HCT116 (cell line): ENCODE data around the gene CTNNA1. TPM values are rescaled to one million over a fixed set of nuclear protein-coding genes. Genes with fewer than 3 reads are reported as not detected.

Experiments
- ATAC-seq: fragments of 200-7000 bp; cut with Tn5 transposase; 2 replicates; pipeline ENCODE4 v1.9.1; 2020; ENCODE audit warnings: mild to moderate bottlenecking, moderate library complexity
- BruUV-seq: library from RNA; stranded (reverse); fragments of 400-500 nt; replicated peaks from 2 replicates; lab custom pipeline; 2021; lab: Mats Ljungman, UMichigan
- CTCF ChIA-PET: fragments of 300-600 bp; sonication (Branson Sonifier 250); formaldehyde crosslinking; loops from one replicate; lab custom pipeline; 2021; ENCODE audit warnings: antibody characterized with exemption; lab: Charles Lee
- POLR2A ChIA-PET: fragments of 300-600, 350-600 bp; sonication (Branson Sonifier 250); formaldehyde crosslinking; loops from one replicate; lab custom pipeline; 2021; ENCODE audit warnings: antibody characterized with exemption; lab: Charles Lee
- RAD21 ChIA-PET, 2 experiments: fragments of 300-600 bp; sonication (Branson Sonifier 250); formaldehyde crosslinking; loops; one replicate each; lab custom pipeline; 2023; ENCODE audit warnings: low total read pairs in 2 of 2; ENCODE audit not compliant: uncharacterized antibody in 2 of 2, unreplicated experiment in 2 of 2, low non-redundant PET in 1 of 2; lab: Charles Lee
- DNase-seq: peaks from one replicate; pipeline ENCODE4 v3.0.0-alpha.2; 2010; ENCODE audit warnings: low read depth, low spot score
- H2AFZ ChIP-seq: fragments of 200-600 bp; shearing (Covaris generic), sonication (generic); 2 replicates; pipeline ENCODE4 v1.6.1; 2017; ENCODE audit warnings: low read depth, mixed run types, mixed read lengths, antibody characterized with exemption, low read length; ENCODE audit not compliant: poor library complexity, severe bottlenecking
- H3K27ac ChIP-seq: 2 replicates; pipeline ENCODE4 v1.5.1; 2012; ENCODE audit warnings: low read depth, low read length
- H3K27me3 ChIP-seq: fragments of 200-600 bp; sonication (generic); 2 replicates; pipeline ENCODE4 v1.6.1; 2016; ENCODE audit warnings: mixed run types, low read length, mixed read lengths; ENCODE audit not compliant: insufficient read depth
- H3K36me3 ChIP-seq, 2 experiments: fragments of 200-500 bp in 1 of 2; fragments of 200-600 bp in 1 of 2; sonication (Bioruptor generic) in 1 of 2; sonication (generic) in 1 of 2; 2 replicates each; pipeline versions ENCODE4 v1.5.1 to v1.6.1; 2014 to 2016; ENCODE audit warnings: low read length in 2 of 2, inconsistent platforms in 1 of 2, mixed read lengths in 1 of 2, mixed run types in 1 of 2; ENCODE audit not compliant: insufficient read depth in 2 of 2, control insufficient read depth in 1 of 2
- H3K4me1 ChIP-seq, 2 experiments: fragments of 200-600 bp in 1 of 2; sonication (generic) in 1 of 2; 2 replicates each; pipeline versions ENCODE4 v1.5.1 to v1.6.1; 2012 to 2017; ENCODE audit warnings: low read length in 2 of 2, inconsistent platforms in 1 of 2, mild to moderate bottlenecking in 1 of 2, mixed read lengths in 1 of 2, mixed run types in 1 of 2, moderate library complexity in 1 of 2; ENCODE audit not compliant: insufficient read depth in 2 of 2, control insufficient read depth in 1 of 2
- H3K4me2 ChIP-seq: fragments of 200-600 bp; sonication (generic); 2 replicates; pipeline ENCODE4 v1.6.1; 2017; ENCODE audit warnings: mixed run types, low read length, mixed read lengths
- H3K4me3 ChIP-seq, 2 experiments: fragments of 200-600 bp in 1 of 2; sonication (generic) in 1 of 2; replicated peaks in 1 of 2; 2 replicates each; pipeline ENCODE4 v1.5.1; 2011 to 2016; ENCODE audit warnings: low read length in 2 of 2, control low read depth in 1 of 2, low read depth in 1 of 2, mild to moderate bottlenecking in 1 of 2, mixed read lengths in 1 of 2, mixed run types in 1 of 2
- H3K79me2 ChIP-seq: fragments of 200-600 bp; sonication (generic); 2 replicates; pipeline ENCODE4 v1.6.1; 2017; ENCODE audit warnings: mild to moderate bottlenecking, mixed run types, low read length, moderate library complexity, mixed read lengths; ENCODE audit not compliant: insufficient read depth
- H3K9ac ChIP-seq: fragments of 200-600 bp; sonication (generic); 2 replicates; pipeline ENCODE4 v1.6.1; 2016; ENCODE audit warnings: low read length, mixed read lengths
- H3K9me2 ChIP-seq: fragments of 200-600 bp; sonication (generic), shearing (Covaris generic); 2 replicates; pipeline ENCODE4 v1.6.1; 2017; ENCODE audit warnings: mixed run types, mild to moderate bottlenecking, moderate library complexity; ENCODE audit not compliant: insufficient read depth
- H3K9me3 ChIP-seq, 2 experiments: fragments of 200-500 bp in 1 of 2; fragments of 200-600 bp in 1 of 2; sonication (Bioruptor generic) in 1 of 2; sonication (generic) in 1 of 2; 2 replicates each; pipeline ENCODE4 v1.6.1; 2014 to 2017; ENCODE audit warnings: low read length in 2 of 2, mixed read lengths in 2 of 2, inconsistent platforms in 1 of 2, low read depth in 1 of 2, mild to moderate bottlenecking in 1 of 2, mixed run types in 1 of 2, moderate library complexity in 1 of 2; ENCODE audit not compliant: control insufficient read depth in 1 of 2, insufficient read depth in 1 of 2
- H4K20me1 ChIP-seq: fragments of 200-600 bp; sonication (generic), shearing (Covaris generic); 2 replicates; pipeline ENCODE4 v1.6.1; 2017; ENCODE audit warnings: mixed run types, mild to moderate bottlenecking, moderate library complexity; ENCODE audit not compliant: insufficient read depth
- EGR1 ChIP-seq: IDR thresholded peaks from 2 replicates; pipeline ENCODE4 v1.6.1; 2012; ENCODE audit warnings: low read depth
- ELF1 ChIP-seq: IDR thresholded peaks from 2 replicates; pipeline ENCODE4 v1.6.1; 2012; ENCODE audit warnings: low read depth, borderline replicate concordance
- FOSL1 ChIP-seq: IDR thresholded peaks from 2 replicates; pipeline ENCODE4 v1.6.1; 2012; ENCODE audit warnings: low read depth
- JUND ChIP-seq: IDR thresholded peaks from 2 replicates; pipeline ENCODE4 v1.6.1; 2012
- POLR2A ChIP-seq: IDR thresholded peaks from 2 replicates; pipeline ENCODE4 v1.7.0; 2011; ENCODE audit warnings: borderline replicate concordance; ENCODE audit not compliant: insufficient read depth, insufficient read length; ENCODE audit errors: extremely low read depth
- RAD21 ChIP-seq: IDR thresholded peaks from 2 replicates; pipeline ENCODE4 v1.6.1; 2012; ENCODE audit warnings: low read depth, mild to moderate bottlenecking
- ZFX ChIP-seq: fragments of 450-650 bp; IDR thresholded peaks from 2 replicates; pipeline ENCODE4 v1.6.1; 2017
- intact Hi-C: fragments of 100-400 bp; cut with micrococcal nuclease; formaldehyde crosslinking; loops from 2 replicates; pipeline ENCODE4 v1.10.0; 2022
- total RNA-seq: library from RNA; stranded (reverse); gene quantifications from one replicate; pipeline ENCODE4 v1.2.1, GENCODE V29; 2021; ENCODE audit not compliant: unreplicated experiment
- TF ChIP-seq, protein P1 (sequence below): IDR thresholded peaks from 2 replicates; pipeline ENCODE4 v1.6.1; 2012
- TF ChIP-seq, protein P2 (sequence below): IDR thresholded peaks from 2 replicates; pipeline ENCODE4 v1.6.1; 2012; ENCODE audit warnings: low read depth

The CTNNA1 gene
- total RNA-seq, 1 experiment from 2014 or later = 313 TPM

DNA sequence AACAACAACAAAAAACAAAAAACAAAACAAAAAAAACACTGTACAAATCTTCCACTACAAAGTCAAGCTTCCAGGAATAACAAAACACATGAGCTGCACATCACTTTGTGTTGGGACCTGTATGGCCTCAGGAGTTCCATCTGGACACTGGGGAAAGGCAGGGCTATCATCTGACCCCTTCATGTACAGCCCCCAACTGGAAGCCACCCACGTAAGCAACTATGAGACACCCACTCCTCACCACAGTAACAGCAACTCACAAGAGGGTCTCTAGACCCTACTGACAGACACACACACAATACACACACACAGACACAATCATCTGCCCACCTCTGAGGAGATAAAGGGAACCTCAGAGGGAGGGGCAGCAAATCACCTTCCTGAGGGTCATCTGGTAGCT lies 203.6 kb downstream of the CTNNA1 start:
- DNase-seq = no peak
- Histone ChIP-seq H3K27ac (no peak overlapping the region), H3K4me3 (no peak overlapping the region), H3K27me3 (no peaks in the 10 kb centered on the region), H4K20me1 (no peaks in the 10 kb centered on the region), H3K9ac (no peak overlapping the region), H3K36me3 (no peaks in the 10 kb centered on the region), H3K79me2 (no peaks in the 10 kb centered on the region), H3K9me2 (no peaks in the 10 kb centered on the region), H3K9me3 (no peaks in the 10 kb centered on the region), H2AFZ (no peak overlapping the region), H3K4me2 (no peak overlapping the region), H3K4me1 (no peaks in the 10 kb centered on the region)
- no peak for ATAC-seq
- RAD21 ChIA-PET = no interaction called here
- CTCF ChIA-PET = no interaction called here
- BruUV-seq = no TSS peak
- intact Hi-C loops = no loop called here
- POLR2A ChIA-PET = no interaction called here
- no peak for TF ChIP-seq RAD21
- TF ChIP-seq POLR2A = no peak
- TF ChIP-seq FOSL1 = no peak
- TF ChIP-seq EGR1 = no peak
- no peak for TF ChIP-seq ZFX
- TF ChIP-seq, protein P1, sequence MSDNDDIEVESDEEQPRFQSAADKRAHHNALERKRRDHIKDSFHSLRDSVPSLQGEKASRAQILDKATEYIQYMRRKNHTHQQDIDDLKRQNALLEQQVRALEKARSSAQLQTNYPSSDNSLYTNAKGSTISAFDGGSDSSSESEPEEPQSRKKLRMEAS = no peak
- TF ChIP-seq, protein P2, sequence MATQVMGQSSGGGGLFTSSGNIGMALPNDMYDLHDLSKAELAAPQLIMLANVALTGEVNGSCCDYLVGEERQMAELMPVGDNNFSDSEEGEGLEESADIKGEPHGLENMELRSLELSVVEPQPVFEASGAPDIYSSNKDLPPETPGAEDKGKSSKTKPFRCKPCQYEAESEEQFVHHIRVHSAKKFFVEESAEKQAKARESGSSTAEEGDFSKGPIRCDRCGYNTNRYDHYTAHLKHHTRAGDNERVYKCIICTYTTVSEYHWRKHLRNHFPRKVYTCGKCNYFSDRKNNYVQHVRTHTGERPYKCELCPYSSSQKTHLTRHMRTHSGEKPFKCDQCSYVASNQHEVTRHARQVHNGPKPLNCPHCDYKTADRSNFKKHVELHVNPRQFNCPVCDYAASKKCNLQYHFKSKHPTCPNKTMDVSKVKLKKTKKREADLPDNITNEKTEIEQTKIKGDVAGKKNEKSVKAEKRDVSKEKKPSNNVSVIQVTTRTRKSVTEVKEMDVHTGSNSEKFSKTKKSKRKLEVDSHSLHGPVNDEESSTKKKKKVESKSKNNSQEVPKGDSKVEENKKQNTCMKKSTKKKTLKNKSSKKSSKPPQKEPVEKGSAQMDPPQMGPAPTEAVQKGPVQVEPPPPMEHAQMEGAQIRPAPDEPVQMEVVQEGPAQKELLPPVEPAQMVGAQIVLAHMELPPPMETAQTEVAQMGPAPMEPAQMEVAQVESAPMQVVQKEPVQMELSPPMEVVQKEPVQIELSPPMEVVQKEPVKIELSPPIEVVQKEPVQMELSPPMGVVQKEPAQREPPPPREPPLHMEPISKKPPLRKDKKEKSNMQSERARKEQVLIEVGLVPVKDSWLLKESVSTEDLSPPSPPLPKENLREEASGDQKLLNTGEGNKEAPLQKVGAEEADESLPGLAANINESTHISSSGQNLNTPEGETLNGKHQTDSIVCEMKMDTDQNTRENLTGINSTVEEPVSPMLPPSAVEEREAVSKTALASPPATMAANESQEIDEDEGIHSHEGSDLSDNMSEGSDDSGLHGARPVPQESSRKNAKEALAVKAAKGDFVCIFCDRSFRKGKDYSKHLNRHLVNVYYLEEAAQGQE = no peak
- TF ChIP-seq ELF1 = no peak
- no peak for TF ChIP-seq JUND
